ENCODE results near the gene EPB41L4A. TPM values are rescaled to one million over a fixed set of nuclear protein-coding genes. Genes with fewer than 3 reads are reported as not detected.

The EPB41L4A gene
- total and polyA plus RNA-seq, 12 donors = 4.2 to 26.3 (median 9.5) TPM

- Histone ChIP-seq H3K27ac (no peak overlapping the region), H3K9me3 (replicated peaks in 1 of 3) (no peaks in the 10 kb centered on the region), H3K36me3 (replicated peaks in 1 of 2) (no peaks in the 10 kb centered on the region), H3K27me3 (no peaks in the 10 kb centered on the region), H3K4me1 (replicated peaks in 1 of 2) (no peaks in the 10 kb centered on the region), H3K4me3 (no peak overlapping the region)
- TF ChIP-seq CTCF (IDR thresholded peaks at IDR 0.05) = no peak
- TF ChIP-seq POLR2A (IDR thresholded peaks at IDR 0.05) = no peak
- 83 to 91% (median 87%) methylated on average over 2 of the region's 2 CpGs for WGBS, 4 donors
- DNase-seq = no peak
- intact Hi-C loops (cut with DNase I) = no loop called here
Observed at GRCh38 chr5:112113565-112113964, 305.5 kb downstream of the EPB41L4A start.

Small RNA genes lying within 50 kb of the gene (small RNA-seq; reads per million reads assigned to genes)
- 0 reads per million in 2 donors for gene AC010265.1
- gene HMGB3P16 = 0 reads per million in 2 donors
- gene SNORA13 = 10.8 to 20.2 reads per million in 2 donors

All from adrenal gland (tissue), 12 donors.